Osteoblast (primary cell): ENCODE results near the gene ULBP1. TPM values are rescaled to one million over a fixed set of nuclear protein-coding genes. Genes with fewer than 3 reads are reported as not detected.
A peak's percentile ranks its signal among the peaks of the same experiment; 100 is the strongest.

Source experiments
- DNase-seq: peaks from one replicate; pipeline ENCODE4 v3.0.0; 2011; ENCODE audit warnings: low spot score, mixed read lengths; ENCODE audit not compliant: insufficient read length; ENCODE audit errors: missing footprints
- H2AFZ ChIP-seq: 2 replicates; pipeline ENCODE4 v1.6.0; 2011; ENCODE audit warnings: mild to moderate bottlenecking, low read length
- H3K27ac ChIP-seq: 2 replicates; pipeline ENCODE4 v1.5.1; 2011; ENCODE audit warnings: mild to moderate bottlenecking, low read depth, low read length, moderate library complexity
- H3K27me3 ChIP-seq: 2 replicates; pipeline ENCODE4 v1.6.0; 2012; ENCODE audit warnings: mild to moderate bottlenecking, control low read depth, inconsistent platforms, low read length, moderate library complexity; ENCODE audit not compliant: insufficient read depth
- H3K36me3 ChIP-seq: 2 replicates; pipeline ENCODE4 v1.5.1; 2011; ENCODE audit warnings: mild to moderate bottlenecking, low read length, control low read depth, moderate library complexity; ENCODE audit not compliant: insufficient read depth
- H3K4me1 ChIP-seq: 2 replicates; pipeline ENCODE4 v1.5.1; 2011; ENCODE audit warnings: mild to moderate bottlenecking, low read length, control low read depth, moderate library complexity; ENCODE audit not compliant: insufficient read depth
- H3K4me2 ChIP-seq: 2 replicates; pipeline ENCODE4 v1.6.0; 2011; ENCODE audit warnings: mild to moderate bottlenecking, low read length; ENCODE audit not compliant: insufficient read depth
- H3K4me3 ChIP-seq: fragments of 200-600 bp; sonication (generic); 3 replicates; pipeline ENCODE4 v1.5.1; 2012; ENCODE audit warnings: mild to moderate bottlenecking, low read length, inconsistent platforms; ENCODE audit not compliant: insufficient read depth
- H3K79me2 ChIP-seq: 2 replicates; pipeline ENCODE4 v1.6.0; 2012; ENCODE audit warnings: mild to moderate bottlenecking, low read length, control low read depth, inconsistent platforms; ENCODE audit not compliant: insufficient read depth
- H3K9me3 ChIP-seq: 2 replicates; pipeline ENCODE4 v1.5.1; 2011; ENCODE audit warnings: low read depth, low read length, control low read depth
- H4K20me1 ChIP-seq: 2 replicates; pipeline ENCODE4 v1.6.0; 2012; ENCODE audit warnings: mild to moderate bottlenecking, low read length, control low read depth; ENCODE audit not compliant: insufficient read depth
- CTCF ChIP-seq: IDR thresholded peaks from 2 replicates; pipeline ENCODE4 v1.5.1; 2011; ENCODE audit warnings: mild to moderate bottlenecking, low read depth, low read length, moderate library complexity; ENCODE audit errors: extremely low read depth
- total RNA-seq: library from RNA; depleted of rRNA; stranded (reverse); fragments of >200 nt; gene quantifications from 2 replicates; pipeline ENCODE4 v1.2.3, GENCODE V29; 2012

ULBP1 gene
- total RNA-seq, 1 donor = 0.72 TPM

- no peak overlapping the region for H3K4me2 ChIP-seq
- H3K9me3 ChIP-seq = no peaks in the 10 kb centered on the region
- peaks cover 46% of the 10 kb centered on the region for H3K27me3 ChIP-seq
- H3K4me1 ChIP-seq = no peaks in the 10 kb centered on the region
- H2AFZ ChIP-seq = no peak overlapping the region
- H3K36me3 ChIP-seq = no peaks in the 10 kb centered on the region
- no peak for TF ChIP-seq CTCF
- H3K79me2 ChIP-seq = no peaks in the 10 kb centered on the region
- no peaks in the 10 kb centered on the region for H4K20me1 ChIP-seq
- H3K4me3 ChIP-seq = no peak overlapping the region
- no peak for DNase-seq
- no peak overlapping the region for H3K27ac ChIP-seq
Observed at GRCh38 chr6:149931501-149931900, 32.2 kb upstream of the ULBP1 start.

- H4K20me1 ChIP-seq = no peaks in the 10 kb centered on the region
- no peak for TF ChIP-seq CTCF
- H2AFZ ChIP-seq = no peak overlapping the region
- no peak overlapping the region for H3K4me3 ChIP-seq
- H3K4me2 ChIP-seq = no peak overlapping the region
- H3K79me2 ChIP-seq = no peaks in the 10 kb centered on the region
- no peak overlapping the region for H3K27ac ChIP-seq
- peaks cover 56% of the 10 kb centered on the region for H3K27me3 ChIP-seq
- H3K4me1 ChIP-seq = no peaks in the 10 kb centered on the region
- H3K36me3 ChIP-seq = no peaks in the 10 kb centered on the region
- DNase-seq = no peak
- no peaks in the 10 kb centered on the region for H3K9me3 ChIP-seq
Observed at GRCh38 chr6:149933036-149933435, 30.7 kb upstream of the ULBP1 start.

GRCh38 chr6:149933461-149933860, 30.3 kb upstream of the ULBP1 start:
- Histone ChIP-seq H3K36me3 (no peaks in the 10 kb centered on the region), H3K4me1 (peaks cover 3% of the 10 kb centered on the region), H2AFZ (no peak overlapping the region), H3K79me2 (no peaks in the 10 kb centered on the region), H3K27ac (no peak overlapping the region), H3K9me3 (no peaks in the 10 kb centered on the region), H4K20me1 (no peaks in the 10 kb centered on the region), H3K27me3 (peaks cover 56% of the 10 kb centered on the region), H3K4me2 (no peak overlapping the region), H3K4me3 (no peak overlapping the region)
- TF ChIP-seq CTCF = no peak
- no peak for DNase-seq

- H3K27ac ChIP-seq = no peak overlapping the region
- H3K4me3 ChIP-seq = no peak overlapping the region
- H3K36me3 ChIP-seq = no peaks in the 10 kb centered on the region
- no peaks in the 10 kb centered on the region for H4K20me1 ChIP-seq
- no peak overlapping the region for H3K4me2 ChIP-seq
- H3K27me3 ChIP-seq = peaks cover 57% of the 10 kb centered on the region
- peaks cover 12% of the 10 kb centered on the region for H3K4me1 ChIP-seq
- peak; percentile 73 for DNase-seq
- peak; percentile 82 for TF ChIP-seq CTCF
- H2AFZ ChIP-seq = no peak overlapping the region
- no peaks in the 10 kb centered on the region for H3K79me2 ChIP-seq
- no peaks in the 10 kb centered on the region for H3K9me3 ChIP-seq
Observed at GRCh38 chr6:149934249-149935156, 29.2 kb upstream of the ULBP1 start.
